GM19397 (cell line): Measurements from ENCODE around the gene GPT2.
A peak's percentile ranks its signal among the peaks of the same experiment; 100 is the strongest.

ENCODE experiments used
- ATAC-seq: cut with Tn5 transposase; IDR thresholded peaks from one replicate; pipeline ENCODE4 v1.9.1; 2021; ENCODE audit warnings: mild to moderate bottlenecking, moderate library complexity; ENCODE audit not compliant: unreplicated experiment

Gene GPT2, protein sequence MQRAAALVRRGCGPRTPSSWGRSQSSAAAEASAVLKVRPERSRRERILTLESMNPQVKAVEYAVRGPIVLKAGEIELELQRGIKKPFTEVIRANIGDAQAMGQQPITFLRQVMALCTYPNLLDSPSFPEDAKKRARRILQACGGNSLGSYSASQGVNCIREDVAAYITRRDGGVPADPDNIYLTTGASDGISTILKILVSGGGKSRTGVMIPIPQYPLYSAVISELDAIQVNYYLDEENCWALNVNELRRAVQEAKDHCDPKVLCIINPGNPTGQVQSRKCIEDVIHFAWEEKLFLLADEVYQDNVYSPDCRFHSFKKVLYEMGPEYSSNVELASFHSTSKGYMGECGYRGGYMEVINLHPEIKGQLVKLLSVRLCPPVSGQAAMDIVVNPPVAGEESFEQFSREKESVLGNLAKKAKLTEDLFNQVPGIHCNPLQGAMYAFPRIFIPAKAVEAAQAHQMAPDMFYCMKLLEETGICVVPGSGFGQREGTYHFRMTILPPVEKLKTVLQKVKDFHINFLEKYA

DNA sequence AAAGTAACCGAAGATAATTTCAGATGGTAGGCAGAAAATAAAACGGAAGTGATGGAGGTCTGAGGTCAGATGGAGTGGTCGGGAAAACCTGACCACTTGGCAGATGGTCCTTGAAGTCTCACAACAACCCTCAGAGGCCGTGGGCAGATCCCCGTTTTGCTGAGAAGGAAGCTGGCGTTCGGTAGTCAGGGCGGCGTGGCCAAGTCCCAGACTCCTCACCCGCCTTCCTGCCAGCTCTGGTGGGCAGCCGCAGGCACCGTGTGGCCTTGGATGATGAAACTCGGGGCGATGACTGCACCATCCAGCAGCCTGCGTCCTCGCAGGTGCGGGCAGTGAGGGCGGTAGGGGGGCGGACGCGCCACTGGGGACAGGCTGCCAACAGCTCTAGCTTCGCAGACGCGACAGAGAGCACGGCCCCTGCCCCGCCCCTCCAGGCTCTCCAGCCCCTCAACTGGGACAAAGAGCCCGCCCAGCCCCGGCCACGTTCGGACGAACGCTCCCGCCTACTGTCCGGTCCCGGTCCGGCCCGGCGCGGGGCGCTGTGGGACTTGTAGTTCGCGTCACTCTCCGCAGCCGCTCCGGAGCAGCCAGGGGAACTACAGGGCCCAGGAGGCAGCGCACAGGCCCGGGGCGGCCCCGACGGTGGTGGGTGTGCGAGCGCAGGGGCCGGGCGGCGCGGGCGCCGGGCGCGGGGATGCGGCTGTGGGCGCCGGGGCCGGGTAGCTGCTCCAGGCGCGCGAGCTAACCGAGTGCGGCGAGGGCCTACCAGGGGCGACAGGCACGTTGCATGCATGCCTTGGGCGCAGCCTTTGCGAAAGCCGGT, at the start of gene GPT2:
GPT2 (plus strand) TSS at position 673 of the 823 bp plus-strand sequence. CDS start 354 bp downstream, outside the sequence.
- peak; percentile 98 for ATAC-seq

DNA sequence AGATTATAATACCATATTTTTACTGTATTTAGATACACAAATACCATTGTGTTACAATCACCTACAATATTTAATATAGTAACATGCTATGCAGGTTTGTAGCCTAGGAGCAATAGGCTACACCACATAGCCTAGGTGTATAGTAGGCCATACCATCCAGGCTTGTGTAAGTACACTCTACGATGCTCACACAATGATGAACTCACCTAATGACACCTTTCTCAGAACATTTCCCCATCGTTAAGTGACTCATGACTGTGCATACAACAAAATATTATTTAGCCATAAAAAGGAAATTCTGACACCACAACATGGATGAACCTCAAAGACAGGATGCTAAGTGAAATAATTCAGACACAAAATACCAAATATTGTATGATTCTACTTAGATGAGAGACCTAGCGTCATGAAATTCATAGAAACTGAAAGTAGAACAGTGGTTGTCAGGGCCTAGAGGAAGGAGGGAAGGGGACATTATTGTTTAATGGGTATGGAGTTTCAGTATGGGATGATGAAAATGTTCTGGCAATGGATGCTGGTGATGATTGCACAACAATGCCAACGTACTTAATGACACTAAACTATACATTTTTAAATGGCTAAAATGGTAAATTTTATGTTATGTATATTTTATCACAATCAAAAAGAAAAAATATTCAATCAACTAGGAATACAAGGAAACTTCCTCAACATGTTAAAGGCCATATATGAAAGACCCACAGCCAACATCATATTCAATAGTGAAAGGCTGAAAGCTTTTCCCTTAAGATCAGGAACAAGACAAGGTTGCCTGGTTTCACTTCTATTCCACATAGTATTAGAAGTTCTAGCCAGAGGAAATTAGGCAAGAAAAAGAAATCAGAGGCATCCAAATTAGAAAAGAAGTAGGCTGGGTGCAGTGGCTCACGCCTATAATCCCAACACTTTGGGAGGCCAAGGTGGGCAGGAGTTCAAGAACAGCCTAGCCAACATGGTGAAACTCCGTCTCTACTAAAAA, 47.3 kb upstream of the GPT2 start:
- no peak for ATAC-seq

DNA sequence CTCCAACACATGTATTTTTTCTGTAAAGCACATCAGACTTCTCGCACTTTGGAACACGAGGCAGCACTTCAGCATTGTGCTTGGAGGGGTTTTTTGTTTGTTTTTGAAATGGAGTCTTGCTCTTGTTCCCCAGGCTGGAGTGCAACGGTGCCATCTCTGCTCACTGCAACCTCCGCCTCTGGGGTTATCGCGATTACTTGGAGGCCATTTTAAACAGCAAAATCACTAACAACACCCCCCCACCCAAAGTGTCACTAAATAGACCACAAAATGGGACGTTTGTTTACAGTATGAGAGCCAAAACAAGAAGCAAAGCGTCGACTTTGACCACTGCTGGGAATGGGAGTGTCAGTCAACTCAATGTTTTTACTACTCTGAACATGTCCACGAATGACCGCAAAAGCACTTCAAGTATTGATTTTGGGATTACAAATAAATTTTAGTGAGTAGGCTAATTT, 44.1 kb upstream of the GPT2 start:
- no peak for ATAC-seq

DNA sequence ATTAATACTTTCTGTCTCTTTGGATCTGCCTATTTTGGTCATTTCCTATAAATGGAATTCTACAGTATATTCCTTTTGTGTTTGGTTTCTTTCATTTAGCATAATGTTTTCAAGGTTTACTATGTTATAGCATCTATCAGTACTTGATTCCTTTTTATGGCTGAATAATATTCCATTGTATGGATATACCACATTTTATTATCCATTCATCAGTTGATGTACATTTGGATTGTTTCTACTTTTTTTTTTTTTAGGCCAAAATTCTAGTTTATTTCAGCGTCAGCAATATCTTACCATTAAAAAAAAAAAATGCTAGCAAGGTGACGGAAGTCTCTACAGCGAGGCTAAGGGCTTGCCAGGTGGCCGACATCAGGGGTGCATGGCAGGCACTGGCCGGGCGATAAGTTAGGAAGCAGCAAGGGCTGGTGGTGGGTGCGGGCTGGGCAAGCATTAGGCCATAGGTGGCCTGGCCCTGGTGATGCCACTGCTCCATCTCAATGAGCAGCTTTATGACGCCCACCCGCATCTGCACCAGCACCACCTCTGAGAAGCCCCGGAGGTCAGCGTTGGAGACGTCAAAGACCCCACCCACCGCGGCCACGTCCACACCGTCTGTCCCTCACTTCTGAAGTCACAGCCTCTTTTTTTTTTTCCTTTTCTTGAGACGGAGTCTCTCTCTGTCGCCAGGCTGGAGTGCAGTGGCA, 41.8 kb upstream of the GPT2 start:
- no peak for ATAC-seq

DNA sequence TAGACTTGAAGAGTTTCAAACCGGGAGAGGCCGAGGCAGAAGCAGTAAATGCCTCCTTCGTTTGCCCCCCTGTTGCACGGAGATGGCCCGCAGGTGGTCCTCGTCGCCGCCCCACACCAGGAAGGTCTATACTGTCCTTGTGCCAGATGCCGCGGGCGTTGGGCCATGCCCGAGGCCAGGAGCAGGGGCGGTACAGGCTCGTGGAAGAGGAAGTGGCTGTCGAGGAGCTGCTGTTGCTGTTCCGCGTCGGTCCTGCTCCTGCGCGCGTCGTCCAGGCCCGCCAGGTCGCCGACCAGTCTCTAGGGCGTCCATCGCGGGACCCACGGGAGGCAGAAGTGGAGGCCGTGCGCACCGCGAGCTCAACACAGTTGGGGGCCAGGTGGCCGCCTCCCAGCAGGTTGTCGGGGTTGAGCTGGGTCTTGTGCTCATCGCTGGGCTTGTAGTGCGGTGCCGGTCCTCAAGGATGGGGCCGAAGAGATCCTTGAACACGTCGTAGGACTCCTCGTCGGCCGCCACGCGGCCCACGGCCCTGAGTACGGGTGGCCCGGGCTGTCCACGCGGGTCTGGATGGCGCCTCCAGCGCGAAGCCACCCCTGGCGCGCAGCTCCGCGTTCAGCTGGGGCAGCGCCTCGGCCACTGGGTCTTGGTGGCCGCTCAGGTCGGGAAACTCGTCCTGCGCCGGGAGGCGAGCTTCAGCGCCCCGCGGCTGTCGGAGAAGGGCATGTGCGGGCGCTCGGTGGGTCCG, 40.1 kb upstream of the GPT2 start:
- no peak for ATAC-seq

DNA sequence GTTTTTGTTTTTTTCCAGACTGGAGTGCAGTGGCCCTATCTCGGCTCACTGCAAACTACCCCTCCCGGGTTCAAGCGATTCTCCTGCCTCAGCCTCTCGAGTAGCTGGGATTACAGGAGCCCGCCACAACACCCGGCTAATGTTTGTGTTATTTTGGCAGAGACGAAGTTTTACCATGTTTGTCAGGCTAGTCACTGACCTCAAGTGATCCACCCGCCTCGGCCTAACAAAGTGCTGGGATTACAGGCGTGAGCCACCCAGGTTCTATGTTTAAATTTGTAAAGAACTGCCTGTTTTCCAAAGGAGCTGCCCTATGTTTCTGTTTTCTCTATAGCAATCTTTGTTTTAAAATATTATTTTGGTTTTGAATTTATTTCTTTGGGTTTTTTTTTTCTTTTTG, 39.4 kb upstream of the GPT2 start:
- no peak for ATAC-seq

DNA sequence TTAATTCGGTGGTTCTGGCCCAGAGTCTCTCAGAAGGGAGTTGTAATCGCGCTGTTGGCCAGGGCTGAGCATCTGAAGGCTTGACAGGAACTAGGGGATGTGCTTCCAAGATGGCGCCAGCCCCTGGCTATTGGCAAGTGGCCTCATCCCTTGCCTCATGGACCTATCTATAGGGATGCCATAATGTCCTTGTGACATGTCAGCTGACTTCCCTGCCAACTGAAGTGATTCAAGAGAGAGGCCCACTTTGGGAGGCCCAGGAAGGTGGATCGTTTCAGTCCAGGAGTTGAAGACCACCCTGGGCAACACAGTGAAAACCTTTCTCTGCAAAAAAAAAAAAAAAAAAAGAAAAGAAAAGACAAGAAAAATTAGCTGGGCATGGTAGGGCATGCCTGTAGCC, 38.2 kb upstream of the GPT2 start:
- ATAC-seq, result no peak

DNA sequence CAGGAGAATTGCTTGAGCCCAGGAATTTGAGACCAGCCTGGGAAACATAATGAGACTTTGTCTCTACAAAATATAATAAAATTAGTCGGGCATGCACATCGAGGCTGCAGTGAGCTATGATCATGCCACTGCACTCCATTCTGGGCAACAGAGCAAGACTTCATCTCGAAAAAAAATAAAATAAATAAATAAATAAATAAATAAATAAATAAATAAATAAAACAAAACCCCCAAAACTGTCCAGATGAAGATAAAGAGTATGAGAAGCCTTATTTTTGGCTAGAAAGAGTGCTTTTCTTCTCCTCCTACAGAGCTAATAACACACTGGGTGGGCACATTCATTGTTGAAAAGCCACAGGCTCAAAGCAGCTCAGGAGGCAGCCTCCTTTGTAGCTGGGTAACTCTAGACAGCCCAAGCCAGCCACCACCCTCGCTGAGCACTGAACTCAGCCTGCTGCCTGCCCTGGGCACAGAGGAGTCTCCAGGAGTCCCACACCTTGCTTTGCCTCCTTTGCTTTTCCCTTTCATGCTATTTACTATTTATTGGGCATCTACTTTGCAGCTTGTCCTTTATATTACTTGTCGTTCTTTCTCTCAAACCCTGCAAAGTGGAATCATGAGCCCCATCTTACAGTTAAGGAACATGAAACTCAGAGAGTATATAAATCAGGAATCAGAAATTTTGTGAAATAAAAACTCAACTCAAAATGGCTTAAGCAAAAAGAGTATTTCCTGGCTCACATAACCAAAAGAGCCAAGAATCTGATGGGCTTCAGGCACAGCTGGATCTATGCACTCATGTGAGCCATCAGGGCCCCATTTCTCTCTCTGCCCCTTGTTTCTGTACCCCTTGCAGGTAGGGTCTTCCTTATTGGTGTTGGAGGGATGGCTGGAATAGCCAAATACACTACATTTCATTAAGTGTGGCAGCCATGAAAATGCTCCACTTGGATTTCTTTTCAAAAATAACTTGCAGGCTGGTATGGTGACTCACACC, 35.1 kb upstream of the GPT2 start:
- no peak for ATAC-seq

DNA sequence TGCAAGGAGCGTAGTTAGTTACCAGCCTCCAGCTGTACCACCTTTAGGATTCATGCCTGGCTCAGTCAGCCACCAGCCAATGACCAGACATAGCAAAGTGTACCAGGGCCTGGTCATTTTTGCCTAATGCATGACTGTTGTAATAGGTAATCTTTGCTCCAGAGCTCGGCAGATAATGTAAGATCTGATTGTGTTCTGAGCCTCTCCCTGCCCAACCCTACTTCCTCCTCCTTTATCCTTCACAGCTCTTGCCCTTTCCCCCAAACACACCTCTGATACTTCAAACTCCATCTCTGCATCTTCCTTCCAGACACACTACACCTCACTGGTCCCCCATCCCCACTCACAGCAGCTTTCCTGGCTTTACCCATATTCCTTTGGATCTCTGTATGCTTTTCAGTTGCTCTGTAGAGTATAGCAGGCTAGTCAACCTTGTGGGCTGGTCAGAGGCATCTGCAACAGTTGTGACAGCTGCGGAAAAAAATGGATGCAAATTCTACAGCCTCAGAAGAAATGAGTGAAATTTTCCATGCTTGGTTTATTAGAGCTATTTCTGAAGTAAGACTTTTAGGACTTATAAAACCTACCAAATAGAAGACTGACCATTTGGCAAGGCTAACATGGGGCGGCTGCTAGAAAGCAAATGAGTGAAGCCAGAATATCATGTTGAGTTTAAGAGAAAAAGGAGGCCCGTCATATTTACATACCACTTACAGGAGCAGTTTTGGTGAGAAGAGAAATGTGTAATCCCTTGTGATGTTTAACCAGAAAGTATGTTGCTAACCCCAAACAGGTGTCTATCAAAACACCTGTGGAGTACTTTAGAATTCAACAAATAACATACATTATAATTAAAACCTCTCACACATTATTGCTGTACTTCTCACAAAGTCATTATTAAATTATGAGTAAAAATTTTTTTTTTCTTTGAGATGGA, 33.3 kb upstream of the GPT2 start:
- ATAC-seq, result peak; percentile 78

DNA sequence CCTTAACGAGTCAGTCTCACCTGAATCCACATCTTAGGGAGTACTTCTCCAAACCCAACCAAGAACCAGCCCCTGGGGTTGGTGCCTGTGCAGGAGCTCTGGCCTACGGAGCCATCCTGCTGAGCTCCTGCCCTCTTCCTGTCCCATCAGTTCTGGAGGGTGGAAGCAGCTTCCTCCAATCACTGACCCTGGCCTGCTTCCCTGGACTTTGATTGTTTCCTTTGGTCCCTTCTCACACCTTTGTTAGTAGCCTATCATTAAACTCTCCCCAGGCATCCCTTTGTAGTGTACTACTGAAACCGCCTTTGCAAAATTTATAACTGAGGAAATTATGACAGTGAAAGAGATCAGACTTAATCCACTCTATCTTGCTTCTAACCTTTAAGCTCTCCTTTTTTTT, 32.0 kb upstream of the GPT2 start:
- ATAC-seq, result no peak

DNA sequence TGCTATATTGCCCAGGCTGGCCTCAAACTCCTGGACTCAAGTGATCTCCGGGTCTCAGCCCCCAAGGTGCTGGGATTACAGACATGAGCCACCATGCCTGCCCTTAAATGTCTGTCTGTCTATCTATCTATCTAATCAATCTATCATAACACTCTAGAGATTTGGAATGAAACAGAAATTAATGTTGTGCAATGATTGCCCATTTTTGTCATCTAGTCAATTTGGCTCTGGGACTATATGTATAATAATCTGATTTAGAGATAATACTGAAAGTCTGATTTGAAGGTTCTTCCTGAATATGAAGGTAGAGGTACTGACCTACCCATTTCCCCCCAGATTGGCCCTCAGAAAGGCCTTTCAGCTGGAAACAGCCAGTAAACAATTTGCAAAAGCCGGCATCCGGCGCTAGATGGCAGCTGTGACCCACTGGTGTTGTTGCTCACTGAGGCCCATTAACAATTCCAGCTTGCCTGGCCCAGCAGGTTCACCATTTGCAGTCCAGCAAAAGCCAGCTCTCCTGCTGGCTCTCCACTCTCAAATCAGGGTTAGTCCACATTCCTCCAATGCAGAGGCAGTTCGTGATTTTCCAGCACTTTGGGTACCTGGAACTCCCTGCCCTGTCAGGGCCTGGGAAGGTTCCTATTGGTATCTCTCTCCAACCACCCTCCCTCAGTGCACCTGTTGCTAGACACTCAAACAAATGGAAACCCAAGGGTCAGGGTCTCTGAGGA, 30.3 kb upstream of the GPT2 start:
- ATAC-seq, result no peak

DNA sequence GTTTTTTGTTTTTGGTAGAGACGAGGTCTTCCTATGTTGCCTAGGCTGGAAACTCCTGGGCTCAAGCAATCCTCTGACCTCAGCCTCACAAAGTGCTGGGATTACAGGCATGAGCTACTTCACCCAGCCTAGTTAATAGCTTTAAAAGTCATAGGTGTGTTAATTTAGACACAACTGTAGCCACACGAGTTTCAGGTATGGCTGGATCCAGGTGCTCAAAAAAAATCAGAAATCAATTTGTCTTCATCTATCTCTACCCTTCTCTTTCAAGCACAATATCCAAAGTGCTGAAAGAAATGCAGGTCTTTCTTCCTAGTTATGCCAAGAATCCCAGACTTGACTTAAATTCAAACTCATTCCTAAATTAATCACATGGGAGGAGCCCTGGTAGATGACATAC, 29.3 kb upstream of the GPT2 start:
- ATAC-seq, result no peak

DNA sequence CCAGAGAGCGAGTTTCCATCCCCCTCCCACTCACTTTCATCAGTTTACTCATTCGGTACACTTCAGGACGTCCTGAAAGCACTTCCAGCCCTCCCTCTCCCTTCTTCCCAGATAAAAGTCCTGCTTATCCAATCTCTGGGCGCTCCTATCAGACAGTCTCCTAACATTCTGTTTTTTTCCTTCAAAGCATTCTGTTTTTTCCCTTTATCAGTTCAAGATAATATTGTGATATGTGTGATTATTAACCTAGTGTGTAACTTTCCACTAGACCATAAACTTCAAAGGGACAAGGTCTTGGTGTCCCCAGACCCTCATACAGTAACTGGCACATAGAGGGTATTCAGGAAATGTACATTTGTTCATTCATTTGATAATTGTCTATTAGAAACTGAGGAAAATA, 28.8 kb upstream of the GPT2 start:
- no peak for ATAC-seq

DNA sequence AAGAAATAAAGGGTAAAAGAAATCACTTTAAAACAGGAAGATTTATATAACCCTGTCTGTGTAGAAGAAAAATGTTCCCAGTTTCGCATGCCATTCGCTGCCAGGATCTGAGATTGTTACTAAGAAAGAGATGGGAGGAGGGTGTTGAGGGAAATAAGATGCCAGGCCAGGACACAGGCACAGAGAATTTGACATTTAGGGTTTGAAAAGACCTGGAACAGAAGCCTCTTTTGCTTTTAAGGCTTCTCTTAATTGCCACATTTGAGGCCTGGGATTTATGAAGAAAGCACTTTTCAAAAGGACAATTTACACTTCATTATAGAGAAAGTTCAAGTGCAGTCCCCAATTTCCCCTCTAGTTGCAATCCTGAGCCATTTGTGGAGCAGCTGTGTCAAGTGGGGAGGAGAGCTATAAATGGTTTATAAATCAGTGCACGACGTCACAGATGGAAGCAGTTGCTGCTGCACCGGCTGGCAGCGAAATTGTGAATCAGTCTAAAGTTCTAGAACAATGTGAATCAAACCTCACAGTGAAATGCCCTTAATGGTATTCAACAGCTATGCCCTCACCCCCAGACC, 26.7 kb upstream of the GPT2 start:
- no peak for ATAC-seq

DNA sequence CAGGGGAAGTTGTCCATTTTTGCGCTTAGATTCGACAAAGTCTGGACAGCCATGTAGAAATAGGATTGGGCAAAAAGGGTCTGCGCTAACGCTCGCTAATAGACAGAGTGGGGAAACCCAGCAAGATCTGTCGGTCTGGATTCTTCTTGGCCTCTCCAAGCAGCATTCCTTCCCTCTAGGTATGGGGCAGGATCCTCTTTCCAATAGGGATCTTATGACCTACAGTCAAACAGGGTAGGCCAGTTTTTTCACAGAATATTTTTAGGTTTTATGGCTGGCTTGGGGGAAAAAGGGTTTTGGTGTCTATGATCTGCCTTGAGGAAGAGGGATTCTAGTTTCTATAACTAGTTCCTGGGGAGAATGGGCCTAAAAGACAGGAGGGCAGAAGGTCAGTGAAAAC, 26.0 kb upstream of the GPT2 start:
- no peak for ATAC-seq

DNA sequence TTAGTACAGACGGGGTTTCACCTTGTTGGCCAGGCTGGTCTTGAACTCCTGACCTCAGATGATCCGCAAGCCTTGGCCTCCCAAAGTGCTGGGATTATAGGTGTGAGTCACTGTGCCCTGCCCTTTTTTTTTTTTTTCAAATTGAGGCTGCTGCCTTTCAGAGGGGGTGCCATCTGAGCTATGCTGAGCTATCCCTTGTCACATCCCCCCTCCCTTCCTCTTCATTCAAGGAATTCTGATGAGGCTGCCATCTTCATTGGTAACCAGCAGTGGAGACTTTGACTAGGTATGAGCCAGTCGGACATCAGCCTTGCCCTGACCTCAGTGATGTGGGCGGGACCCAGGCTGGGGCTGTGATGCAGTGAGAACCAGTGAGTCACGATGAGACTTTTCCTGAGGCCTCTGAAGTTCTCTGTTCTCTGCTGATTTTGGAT, 24.4 kb upstream of the GPT2 start:
- no peak for ATAC-seq
